Right atrium auricular region (tissue), 2 donors: ENCODE results near the gene C4orf51. TPM values are rescaled to one million over a fixed set of nuclear protein-coding genes. Genes with fewer than 3 reads are reported as not detected.

Experiments used
- DNase-seq: peaks from one replicate; pipeline ENCODE4 v3.0.0-alpha.2; 2019; ENCODE audit warnings: low spot score
- H3K27ac ChIP-seq, 2 donors: fragments of 200-600 bp; sonication (generic); 1 replicate in 1 of 2; 2 replicates in 1 of 2; pipeline ENCODE4 v1.5.1; 2016 to 2019
- H3K27me3 ChIP-seq, 2 donors: fragments of 200-600 bp; sonication (generic); one replicate each; pipeline versions ENCODE4 v1.5.1 to v1.6.0; 2017 to 2019
- H3K36me3 ChIP-seq: fragments of 200-600 bp; sonication (generic); one replicate; pipeline ENCODE4 v1.5.1; 2016
- H3K4me1 ChIP-seq, 2 donors: fragments of 200-600 bp; sonication (generic); one replicate each; pipeline versions ENCODE4 v1.5.1 to v1.6.0; 2017 to 2019
- H3K4me3 ChIP-seq, 2 donors: fragments of 200-600 bp; sonication (generic); 1 replicate in 1 of 2; 2 replicates in 1 of 2; pipeline ENCODE4 v1.5.1; 2017 to 2019; ENCODE audit warnings: mild to moderate bottlenecking in 1 of 2, moderate library complexity in 1 of 2
- H3K9me3 ChIP-seq, 2 donors: fragments of 200-600 bp; sonication (generic); one replicate each; pipeline ENCODE4 v1.5.1; 2019
- total RNA-seq, 2 donors: library from RNA; depleted of rRNA; stranded (reverse); fragments of >200 nt; gene quantifications; one replicate each; pipeline ENCODE4 v1.1.0, GENCODE V29; 2016
- TF ChIP-seq, protein P1 (sequence below), 2 donors: fragments of 200-600 bp; sonication (generic); IDR thresholded peaks; one replicate each; pipeline ENCODE4 v1.5.1; 2019; ENCODE audit warnings: antibody characterized with exemption in 2 of 2

Gene C4orf51
- total RNA-seq, 2 donors from 2014 or later, result not detected

DNA sequence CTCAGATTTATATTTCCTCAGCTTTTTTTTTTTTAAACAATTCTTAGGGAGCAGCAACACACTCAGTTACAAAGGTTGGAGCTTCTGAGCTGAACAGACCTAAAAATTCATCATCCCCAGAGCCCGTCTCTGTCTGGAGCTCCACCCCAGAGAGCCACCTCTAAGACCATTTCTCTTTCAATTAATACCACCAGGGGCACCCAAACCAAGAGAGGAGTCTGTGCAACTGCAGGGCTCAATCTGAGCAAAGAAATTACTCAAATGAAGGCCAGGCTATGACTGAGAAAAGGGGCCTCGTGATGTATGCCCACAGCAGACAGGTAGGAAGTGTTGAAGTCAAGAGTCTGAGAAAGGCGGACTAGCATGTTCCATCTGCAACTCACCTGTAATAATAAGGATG lies 95.5 kb downstream of the C4orf51 start:
- TF ChIP-seq, protein P1, sequence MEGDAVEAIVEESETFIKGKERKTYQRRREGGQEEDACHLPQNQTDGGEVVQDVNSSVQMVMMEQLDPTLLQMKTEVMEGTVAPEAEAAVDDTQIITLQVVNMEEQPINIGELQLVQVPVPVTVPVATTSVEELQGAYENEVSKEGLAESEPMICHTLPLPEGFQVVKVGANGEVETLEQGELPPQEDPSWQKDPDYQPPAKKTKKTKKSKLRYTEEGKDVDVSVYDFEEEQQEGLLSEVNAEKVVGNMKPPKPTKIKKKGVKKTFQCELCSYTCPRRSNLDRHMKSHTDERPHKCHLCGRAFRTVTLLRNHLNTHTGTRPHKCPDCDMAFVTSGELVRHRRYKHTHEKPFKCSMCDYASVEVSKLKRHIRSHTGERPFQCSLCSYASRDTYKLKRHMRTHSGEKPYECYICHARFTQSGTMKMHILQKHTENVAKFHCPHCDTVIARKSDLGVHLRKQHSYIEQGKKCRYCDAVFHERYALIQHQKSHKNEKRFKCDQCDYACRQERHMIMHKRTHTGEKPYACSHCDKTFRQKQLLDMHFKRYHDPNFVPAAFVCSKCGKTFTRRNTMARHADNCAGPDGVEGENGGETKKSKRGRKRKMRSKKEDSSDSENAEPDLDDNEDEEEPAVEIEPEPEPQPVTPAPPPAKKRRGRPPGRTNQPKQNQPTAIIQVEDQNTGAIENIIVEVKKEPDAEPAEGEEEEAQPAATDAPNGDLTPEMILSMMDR (IDR thresholded peaks at IDR 0.05), result no peak
- Histone ChIP-seq H3K27me3 (no peaks in the 10 kb centered on the region), H3K27ac (no peak overlapping the region), H3K9me3 (no peaks in the 10 kb centered on the region), H3K36me3 (peaks cover 6% of the 10 kb centered on the region), H3K4me1 (no peaks in the 10 kb centered on the region), H3K4me3 (no peak overlapping the region)
- no peak for DNase-seq

DNA sequence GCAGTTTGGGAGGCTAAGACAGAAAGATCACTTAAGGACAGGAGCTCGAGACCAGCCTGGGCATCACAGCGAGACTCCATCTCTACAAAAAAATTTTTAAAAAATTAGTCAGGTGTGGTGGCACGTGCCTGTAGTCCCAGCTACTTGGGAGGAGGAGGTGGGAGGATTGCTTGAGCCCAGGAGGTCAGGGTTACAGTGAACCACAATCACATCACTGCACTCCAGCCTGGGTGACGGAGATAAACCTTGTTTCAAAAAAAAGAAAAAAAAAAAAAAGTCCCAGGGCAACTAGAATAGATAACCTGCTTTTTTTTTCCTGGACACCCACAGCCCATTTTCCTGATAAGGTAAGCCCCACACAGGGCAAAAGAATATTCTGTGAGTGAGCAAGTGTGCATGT lies 96.3 kb downstream of the C4orf51 start:
- DNase-seq, result no peak

DNA sequence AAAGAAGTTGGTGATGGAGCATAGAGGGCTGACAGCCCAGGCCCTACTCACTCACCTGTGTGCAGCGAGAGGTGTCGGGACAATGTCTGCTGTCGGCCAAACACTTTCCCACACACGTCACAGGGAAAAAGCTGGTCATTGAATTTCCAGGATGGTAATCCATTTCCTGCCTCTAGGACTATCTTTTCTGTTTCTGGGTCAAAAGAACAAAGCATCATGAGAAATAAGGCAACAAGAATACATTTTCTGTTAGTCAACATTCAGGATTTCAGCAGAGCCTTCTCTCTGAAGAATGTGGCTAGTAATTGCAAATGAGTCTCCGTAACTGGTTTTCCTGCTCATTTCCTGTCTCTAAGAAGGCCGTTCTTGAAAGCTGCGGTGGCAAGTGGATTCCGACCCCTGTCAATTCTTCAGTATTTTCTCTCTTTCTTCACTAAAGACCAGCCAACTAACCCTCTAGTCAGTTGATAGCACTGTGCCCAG lies 99.4 kb downstream of the C4orf51 start:
- Histone ChIP-seq H3K27me3 (no peaks in the 10 kb centered on the region), H3K27ac (no peak overlapping the region), H3K9me3 (no peaks in the 10 kb centered on the region)

More for the DNA sequence above, 96.3 kb downstream of the C4orf51 start:
- H3K4me3 ChIP-seq, result no peak overlapping the region
- no peaks in the 10 kb centered on the region for H3K27me3 ChIP-seq
- peaks cover 6% of the 10 kb centered on the region for H3K36me3 ChIP-seq
- no peaks in the 10 kb centered on the region for H3K4me1 ChIP-seq
- H3K27ac ChIP-seq, result no peak overlapping the region
- no peaks in the 10 kb centered on the region for H3K9me3 ChIP-seq
- TF ChIP-seq, protein P1 (IDR thresholded peaks at IDR 0.05), result no peak

DNA sequence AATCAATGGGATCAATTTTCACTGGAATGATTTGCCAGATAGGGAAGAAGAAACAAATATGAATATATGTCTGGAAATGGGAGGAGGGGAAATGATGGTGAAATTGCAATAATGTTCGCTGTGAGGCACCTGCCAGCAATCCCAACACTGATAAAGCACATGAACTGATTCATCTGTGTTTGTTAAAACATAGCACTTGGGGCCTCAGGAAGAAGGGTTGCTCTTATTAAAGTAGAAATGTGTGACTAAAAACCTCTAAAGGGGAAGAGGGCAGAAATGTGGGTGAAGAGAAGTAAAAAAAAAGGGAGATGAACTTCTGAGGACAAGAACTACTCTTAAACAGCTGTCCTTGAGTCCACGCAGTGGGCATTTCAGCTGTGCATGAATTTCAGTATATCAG lies 101.4 kb downstream of the C4orf51 start:
- TF ChIP-seq, protein P1 (IDR thresholded peaks at IDR 0.05), result no peak
- Histone ChIP-seq H3K4me1 (peaks cover 0 to 8% of the 10 kb centered on the region in 2 donors), H3K36me3 (peaks cover 6% of the 10 kb centered on the region), H3K9me3 (no peaks in the 10 kb centered on the region), H3K4me3 (no peak overlapping the region), H3K27ac (no peak overlapping the region), H3K27me3 (no peaks in the 10 kb centered on the region)
- DNase-seq, result no peak

More for the DNA sequence above, 99.4 kb downstream of the C4orf51 start:
- Histone ChIP-seq H3K4me3 (no peak overlapping the region), H3K36me3 (peaks cover 6% of the 10 kb centered on the region), H3K4me1 (peaks cover 0 to 8% of the 10 kb centered on the region in 2 donors)
- TF ChIP-seq, protein P1 (IDR thresholded peaks at IDR 0.05), result no peak
- no peak for DNase-seq

Other genes starting within 250 kb of the C4orf51 start
- 10 to 100 TPM; 12.5 to 13.9 TPM for gene SMAD1, start 198.3 kb upstream of the C4orf51 start, total RNA-seq
- 1 to 10 TPM; 3.9 to 7.0 TPM for gene MMAA, start 60.8 kb upstream of the C4orf51 start, total RNA-seq